Measurements from ENCODE around the gene STAG1.
"Not testable (repeated sequence)": the region's sequence is repeated elsewhere in the genome, so short reads cannot be mapped to it uniquely, and the experiment has no call there.

The STAG1 gene

DNA sequence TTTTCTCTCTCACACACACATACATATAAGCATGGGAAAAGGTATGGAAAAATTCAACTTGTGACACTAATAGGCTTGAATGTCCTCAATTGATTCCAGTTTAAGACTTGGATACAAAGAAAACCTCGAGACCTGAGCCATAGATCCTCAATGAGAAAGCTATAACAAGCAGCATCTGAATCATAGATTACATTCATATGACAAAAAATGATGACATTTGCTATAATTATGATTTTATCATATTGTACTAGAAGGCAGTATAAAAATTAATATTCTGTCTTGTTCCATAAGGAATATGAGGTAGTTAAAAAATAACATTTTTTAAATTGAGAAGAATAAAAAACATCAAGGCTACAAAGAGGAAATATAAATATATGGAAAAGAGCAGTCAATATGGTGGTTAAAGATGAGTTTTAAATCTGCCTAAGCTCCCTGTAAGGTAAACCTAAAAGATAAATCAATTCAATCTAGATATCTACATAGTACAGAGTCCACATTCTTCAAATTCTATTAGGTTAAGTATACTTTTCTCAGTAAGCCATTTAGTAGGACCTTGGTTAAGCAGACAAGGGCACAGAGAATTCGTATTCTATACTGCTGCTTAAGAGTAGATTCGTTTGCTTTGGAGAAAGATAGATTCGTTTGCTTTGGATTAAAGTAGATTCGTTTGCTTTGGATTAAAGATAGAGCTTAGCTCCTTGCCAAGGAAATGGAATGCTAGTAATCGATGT is 175.7 kb downstream of the STAG1 start:
- Histone ChIP-seq H3K27me3 (ENCODE audit: control insufficient read depth in 1 of 2, insufficient read depth in 2 of 2, low read length in 2 of 2) (no peaks in the 10 kb centered on the region), H3K36me3 (ENCODE audit: insufficient read depth, low read length) (no peaks in the 10 kb centered on the region), H3K4me3 (ENCODE audit: low read depth in 1 of 2, low read length in 2 of 2) (no peak overlapping the region), H3K27ac (ENCODE audit: low read depth, low read length) (no peak overlapping the region), H3K9ac (ENCODE audit: low read length) (no peak overlapping the region), H3K9me3 (ENCODE audit: low read length) (peaks cover 3% of the 10 kb centered on the region), H3K4me1 (ENCODE audit: insufficient read depth, low read length) (no peaks in the 10 kb centered on the region)

DNA sequence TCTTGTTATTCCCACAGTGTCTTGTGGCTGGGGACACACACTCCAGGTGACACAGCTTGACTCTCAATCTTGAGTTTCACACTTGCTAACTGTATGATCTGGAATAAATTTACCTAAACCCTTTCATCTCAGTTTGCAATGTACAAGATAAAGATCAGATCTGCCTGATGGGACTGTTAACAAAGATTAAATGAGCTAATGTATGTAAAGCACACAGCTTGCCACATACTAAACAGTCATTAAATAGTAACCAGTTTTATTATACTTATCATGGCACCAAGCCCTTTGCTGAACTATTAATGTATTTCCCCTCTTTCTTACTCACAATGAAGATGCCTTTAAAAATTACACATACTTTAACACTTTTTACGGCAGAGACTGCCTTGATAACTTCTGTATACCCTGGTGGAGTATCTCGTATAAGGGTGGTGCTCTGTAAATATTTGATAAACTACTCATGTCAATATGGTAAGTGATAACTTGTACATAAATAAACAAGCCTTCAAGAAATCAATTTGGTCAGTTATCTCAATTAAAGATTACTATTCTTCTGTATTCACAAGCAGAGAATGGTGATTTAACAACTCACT is 184.5 kb downstream of the STAG1 start:
- Histone ChIP-seq H3K36me3 (ENCODE audit: insufficient read depth, low read length) (no peaks in the 10 kb centered on the region), H3K4me3 (ENCODE audit: low read depth in 1 of 2, low read length in 2 of 2) (no peak overlapping the region), H3K9ac (ENCODE audit: low read length) (no peak overlapping the region), H3K4me1 (ENCODE audit: insufficient read depth, low read length) (no peaks in the 10 kb centered on the region), H3K9me3 (ENCODE audit: low read length) (no peaks in the 10 kb centered on the region), H3K27me3 (ENCODE audit: control insufficient read depth in 1 of 2, insufficient read depth in 2 of 2, low read length in 2 of 2) (no peaks in the 10 kb centered on the region), H3K27ac (ENCODE audit: low read depth, low read length) (no peak overlapping the region)

DNA sequence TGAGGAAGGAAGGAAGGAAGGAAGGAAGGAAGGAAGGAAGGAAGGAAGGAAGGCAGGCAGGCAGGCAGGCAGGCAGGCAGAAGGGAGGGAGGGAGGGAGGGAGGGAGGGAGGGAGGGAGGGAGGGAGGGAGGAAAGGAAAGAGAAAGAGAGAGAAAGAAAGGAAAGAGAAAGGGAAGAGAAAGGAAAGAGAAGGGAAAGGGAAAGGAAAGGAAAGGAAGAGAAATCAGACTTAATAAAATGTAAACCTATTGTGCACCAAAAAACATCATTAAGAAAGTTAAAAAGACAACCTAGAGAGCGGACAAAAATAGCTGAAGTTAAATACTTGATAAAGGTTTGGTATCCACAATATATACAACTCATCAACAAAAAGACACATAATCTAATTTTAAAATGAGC is 187.2 kb downstream of the STAG1 start:
- H3K4me3 ChIP-seq (ENCODE audit: low read depth in 1 of 2, low read length in 2 of 2); H3K4me1 ChIP-seq (ENCODE audit: insufficient read depth, low read length); H3K9ac ChIP-seq (ENCODE audit: low read length); H3K27me3 ChIP-seq (ENCODE audit: control insufficient read depth in 1 of 2, insufficient read depth in 2 of 2, low read length in 2 of 2); H3K36me3 ChIP-seq (ENCODE audit: insufficient read depth, low read length); H3K9me3 ChIP-seq (ENCODE audit: low read length); H3K27ac ChIP-seq (ENCODE audit: low read depth, low read length): not testable (repeated sequence)

DNA sequence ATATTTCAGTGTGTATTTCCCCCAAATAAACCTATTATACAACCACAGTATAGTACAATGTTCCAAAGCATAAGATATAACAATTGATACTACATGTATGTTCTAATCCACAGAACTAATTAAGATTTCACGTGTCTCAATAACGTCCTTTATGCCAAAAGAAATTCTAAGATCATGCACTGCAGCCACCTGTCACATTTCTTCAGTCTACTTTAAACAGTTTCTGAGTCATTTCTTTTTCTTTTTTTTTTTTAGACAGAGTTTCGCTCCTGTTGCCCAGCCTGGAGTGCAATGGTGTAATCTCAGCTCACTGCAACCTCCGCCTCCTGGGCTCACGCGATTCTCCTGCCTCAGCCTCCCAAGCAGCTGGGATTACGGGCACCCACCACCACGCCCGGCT is 190.2 kb downstream of the STAG1 start:
- H3K4me1 ChIP-seq (ENCODE audit: insufficient read depth, low read length), result no peaks in the 10 kb centered on the region
- no peak overlapping the region for H3K27ac ChIP-seq (ENCODE audit: low read depth, low read length)
- no peak overlapping the region for H3K4me3 ChIP-seq (ENCODE audit: low read depth in 1 of 2, low read length in 2 of 2)
- no peaks in the 10 kb centered on the region for H3K9me3 ChIP-seq (ENCODE audit: low read length)
- no peaks in the 10 kb centered on the region for H3K27me3 ChIP-seq (ENCODE audit: control insufficient read depth in 1 of 2, insufficient read depth in 2 of 2, low read length in 2 of 2)
- H3K36me3 ChIP-seq (ENCODE audit: insufficient read depth, low read length), result no peaks in the 10 kb centered on the region
- H3K9ac ChIP-seq (ENCODE audit: low read length), result no peak overlapping the region

DNA sequence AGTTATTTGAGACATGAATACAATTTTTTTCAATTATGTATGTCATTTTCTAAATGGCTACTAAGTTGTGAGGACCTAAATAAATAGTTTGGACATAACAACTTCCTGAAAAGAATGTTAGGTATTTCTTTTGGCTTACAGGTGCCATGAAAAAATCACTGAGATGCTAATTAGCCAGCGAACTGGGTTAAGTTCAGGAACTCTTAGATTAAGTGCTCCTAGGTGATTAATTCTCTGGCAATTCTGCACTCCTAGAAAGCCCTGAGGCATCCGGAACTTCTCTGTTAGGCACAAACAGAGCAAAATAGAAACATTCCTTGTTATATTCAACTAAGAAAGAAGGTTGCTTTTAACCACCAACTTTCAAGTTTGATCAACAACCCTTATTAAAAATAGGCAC is 192.3 kb downstream of the STAG1 start:
- Histone ChIP-seq H3K27me3 (ENCODE audit: control insufficient read depth in 1 of 2, insufficient read depth in 2 of 2, low read length in 2 of 2) (no peaks in the 10 kb centered on the region), H3K9ac (ENCODE audit: low read length) (no peak overlapping the region), H3K36me3 (ENCODE audit: insufficient read depth, low read length) (no peaks in the 10 kb centered on the region), H3K4me3 (ENCODE audit: low read depth in 1 of 2, low read length in 2 of 2) (no peak overlapping the region), H3K9me3 (ENCODE audit: low read length) (no peaks in the 10 kb centered on the region), H3K27ac (ENCODE audit: low read depth, low read length) (no peak overlapping the region), H3K4me1 (ENCODE audit: insufficient read depth, low read length) (no peaks in the 10 kb centered on the region)

DNA sequence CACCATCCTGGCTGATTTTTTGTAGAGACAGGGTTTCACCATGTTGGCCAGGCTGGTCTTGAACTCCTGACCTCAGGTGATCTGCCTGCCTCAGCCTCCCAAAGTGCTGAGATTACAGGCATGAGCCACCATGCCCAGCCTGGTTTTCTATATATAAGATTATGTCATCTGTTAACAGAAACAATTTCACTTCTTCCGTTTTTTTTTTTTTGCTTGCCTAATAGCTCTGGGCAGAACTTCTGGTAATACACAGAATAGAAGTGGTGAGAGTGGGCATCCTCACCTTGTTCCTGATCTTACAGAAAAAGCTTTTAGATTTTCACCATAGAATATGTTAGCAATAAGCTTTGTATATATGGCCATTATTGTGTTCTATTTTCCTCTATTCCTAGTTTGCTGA is 202.7 kb downstream of the STAG1 start:
- H3K27me3 ChIP-seq (ENCODE audit: control insufficient read depth in 1 of 2, insufficient read depth in 2 of 2, low read length in 2 of 2); H3K9ac ChIP-seq (ENCODE audit: low read length); H3K4me3 ChIP-seq (ENCODE audit: low read depth in 1 of 2, low read length in 2 of 2); H3K36me3 ChIP-seq (ENCODE audit: insufficient read depth, low read length); H3K9me3 ChIP-seq (ENCODE audit: low read length); H3K4me1 ChIP-seq (ENCODE audit: insufficient read depth, low read length); H3K27ac ChIP-seq (ENCODE audit: low read depth, low read length): not testable (repeated sequence)

DNA sequence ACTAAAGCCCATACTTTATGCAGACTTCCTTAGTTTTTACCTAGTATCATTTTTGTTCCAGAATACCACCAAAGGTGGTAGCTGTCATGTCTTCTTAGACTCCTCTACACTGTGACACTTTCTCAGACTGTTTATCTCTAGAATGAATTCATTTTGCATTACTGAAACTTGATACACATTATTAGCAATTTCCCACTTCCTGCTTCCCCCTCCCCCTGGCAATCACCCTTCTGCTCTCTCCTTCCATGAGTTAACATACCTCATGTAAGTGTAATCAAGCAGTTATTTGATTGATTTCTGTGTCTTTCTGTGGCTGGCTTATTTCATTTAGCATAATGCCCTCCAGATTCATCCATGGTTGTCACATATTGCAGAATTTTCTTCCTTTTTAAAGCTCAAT is 204.9 kb downstream of the STAG1 start:
- Histone ChIP-seq H3K9ac (ENCODE audit: low read length) (no peak overlapping the region), H3K27ac (ENCODE audit: low read depth, low read length) (no peak overlapping the region)

DNA sequence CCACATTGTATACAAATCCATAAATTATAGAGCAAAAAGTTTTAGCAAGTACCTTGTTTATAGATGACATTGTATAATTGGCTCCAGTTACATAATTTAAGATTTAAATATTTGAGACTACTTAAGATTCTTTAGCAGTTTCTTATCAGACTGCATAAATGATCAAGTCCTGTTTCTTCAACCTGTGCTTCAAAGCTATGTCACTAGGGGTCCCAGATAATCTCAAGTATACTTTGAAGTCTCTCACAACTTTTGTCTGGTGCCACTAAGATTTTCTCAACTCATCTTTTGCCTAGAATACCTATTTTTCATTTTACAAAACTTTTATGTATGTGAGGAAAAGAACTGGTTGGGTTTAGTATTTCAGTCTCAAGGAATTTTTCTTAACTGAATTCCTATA is 205.5 kb downstream of the STAG1 start:
- no peaks in the 10 kb centered on the region for H3K27me3 ChIP-seq (ENCODE audit: control insufficient read depth in 1 of 2, insufficient read depth in 2 of 2, low read length in 2 of 2)
- H3K4me1 ChIP-seq (ENCODE audit: insufficient read depth, low read length), result no peaks in the 10 kb centered on the region
- H3K36me3 ChIP-seq (ENCODE audit: insufficient read depth, low read length), result no peaks in the 10 kb centered on the region
- H3K9ac ChIP-seq (ENCODE audit: low read length), result no peak overlapping the region
- no peak overlapping the region for H3K4me3 ChIP-seq (ENCODE audit: low read depth in 1 of 2, low read length in 2 of 2)
- H3K27ac ChIP-seq (ENCODE audit: low read depth, low read length), result no peak overlapping the region
- H3K9me3 ChIP-seq (ENCODE audit: low read length), result no peaks in the 10 kb centered on the region

More for the DNA sequence above, 204.9 kb downstream of the STAG1 start:
- Histone ChIP-seq H3K27me3 (ENCODE audit: control insufficient read depth in 1 of 2, insufficient read depth in 2 of 2, low read length in 2 of 2) (no peaks in the 10 kb centered on the region), H3K4me3 (ENCODE audit: low read depth in 1 of 2, low read length in 2 of 2) (no peak overlapping the region), H3K36me3 (ENCODE audit: insufficient read depth, low read length) (no peaks in the 10 kb centered on the region), H3K9me3 (ENCODE audit: low read length) (no peaks in the 10 kb centered on the region), H3K4me1 (ENCODE audit: insufficient read depth, low read length) (no peaks in the 10 kb centered on the region)

DNA sequence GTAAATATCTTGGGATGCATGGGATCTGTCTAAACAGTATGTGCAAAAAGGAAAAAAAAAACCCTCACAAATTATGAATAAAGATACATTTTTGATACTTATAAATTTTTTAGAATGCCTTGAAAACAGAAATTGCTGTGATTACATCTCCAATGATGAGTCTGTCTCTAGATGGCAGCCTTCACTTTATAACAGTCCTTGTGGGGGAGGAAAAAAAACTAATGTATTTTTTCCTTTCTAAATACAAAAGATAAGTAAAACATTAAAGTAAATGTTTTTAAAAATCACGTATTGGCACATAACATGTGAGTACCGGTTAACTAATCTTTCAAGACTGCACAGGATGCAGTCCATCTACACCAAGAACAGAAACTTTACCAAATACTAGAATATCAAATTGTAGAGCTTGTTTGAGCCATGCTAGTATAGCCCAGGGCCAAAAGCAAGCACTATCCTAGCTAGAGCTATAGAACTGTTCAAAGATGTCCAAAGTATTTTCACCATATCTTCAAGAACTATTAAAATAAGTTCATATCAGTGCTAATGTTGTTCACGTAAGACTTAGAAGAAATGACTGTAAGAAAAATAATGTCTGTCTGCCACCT is 206.4 kb downstream of the STAG1 start:
- no peaks in the 10 kb centered on the region for H3K9me3 ChIP-seq (ENCODE audit: low read length)
- H3K27me3 ChIP-seq (ENCODE audit: control insufficient read depth in 1 of 2, insufficient read depth in 2 of 2, low read length in 2 of 2), result no peaks in the 10 kb centered on the region
- H3K27ac ChIP-seq (ENCODE audit: low read depth, low read length), result no peak overlapping the region
- no peak overlapping the region for H3K4me3 ChIP-seq (ENCODE audit: low read depth in 1 of 2, low read length in 2 of 2)
- no peaks in the 10 kb centered on the region for H3K36me3 ChIP-seq (ENCODE audit: insufficient read depth, low read length)
- no peak overlapping the region for H3K9ac ChIP-seq (ENCODE audit: low read length)
- no peaks in the 10 kb centered on the region for H3K4me1 ChIP-seq (ENCODE audit: insufficient read depth, low read length)

DNA sequence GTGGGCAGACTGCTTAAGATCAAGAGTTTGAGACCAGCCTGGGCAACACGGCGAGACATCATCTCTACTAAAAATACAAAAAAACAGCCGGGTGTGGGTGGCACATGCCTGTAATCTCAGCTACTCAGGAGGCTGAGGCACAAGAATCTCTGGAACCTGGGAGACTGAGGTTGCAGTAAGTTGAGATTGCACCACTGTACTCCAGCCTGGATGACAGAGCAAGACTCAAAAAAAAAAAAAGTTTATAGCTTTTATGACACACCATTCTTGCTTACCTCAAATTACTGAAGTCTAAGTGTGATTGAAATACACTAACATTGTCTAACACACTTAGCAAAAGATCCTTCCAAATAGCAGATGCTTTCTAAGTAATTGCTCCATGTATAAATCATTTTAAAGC is 207.6 kb downstream of the STAG1 start:
- Histone ChIP-seq H3K4me3 (ENCODE audit: low read depth in 1 of 2, low read length in 2 of 2) (no peak overlapping the region), H3K27ac (ENCODE audit: low read depth, low read length) (no peak overlapping the region), H3K9me3 (ENCODE audit: low read length) (no peaks in the 10 kb centered on the region), H3K9ac (ENCODE audit: low read length) (no peak overlapping the region), H3K27me3 (ENCODE audit: control insufficient read depth in 1 of 2, insufficient read depth in 2 of 2, low read length in 2 of 2) (no peaks in the 10 kb centered on the region), H3K4me1 (ENCODE audit: insufficient read depth, low read length) (no peaks in the 10 kb centered on the region), H3K36me3 (ENCODE audit: insufficient read depth, low read length) (no peaks in the 10 kb centered on the region)

DNA sequence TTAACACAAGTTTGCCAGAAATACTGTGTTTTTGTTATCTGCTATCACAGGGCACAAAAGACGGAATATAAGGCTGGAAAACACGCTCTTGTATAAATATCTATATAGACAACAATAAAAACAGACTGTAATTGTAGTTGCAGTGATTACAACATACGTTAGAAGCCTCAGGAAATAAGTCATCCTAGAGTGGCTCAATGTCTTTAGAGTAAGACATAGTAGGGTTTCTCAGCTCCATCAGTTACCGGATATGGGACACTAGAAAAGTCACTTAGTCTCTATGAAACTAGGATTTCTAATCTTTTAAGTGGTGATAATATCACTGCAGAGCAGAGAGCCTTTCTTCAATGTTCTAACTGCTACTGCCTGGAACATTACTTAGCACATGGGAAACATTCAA is 208.8 kb downstream of the STAG1 start:
- H3K27ac ChIP-seq (ENCODE audit: low read depth, low read length), result no peak overlapping the region
- no peaks in the 10 kb centered on the region for H3K27me3 ChIP-seq (ENCODE audit: control insufficient read depth in 1 of 2, insufficient read depth in 2 of 2, low read length in 2 of 2)
- no peaks in the 10 kb centered on the region for H3K4me1 ChIP-seq (ENCODE audit: insufficient read depth, low read length)
- no peaks in the 10 kb centered on the region for H3K36me3 ChIP-seq (ENCODE audit: insufficient read depth, low read length)
- H3K9ac ChIP-seq (ENCODE audit: low read length), result no peak overlapping the region
- no peak overlapping the region for H3K4me3 ChIP-seq (ENCODE audit: low read depth in 1 of 2, low read length in 2 of 2)
- H3K9me3 ChIP-seq (ENCODE audit: low read length), result no peaks in the 10 kb centered on the region

DNA sequence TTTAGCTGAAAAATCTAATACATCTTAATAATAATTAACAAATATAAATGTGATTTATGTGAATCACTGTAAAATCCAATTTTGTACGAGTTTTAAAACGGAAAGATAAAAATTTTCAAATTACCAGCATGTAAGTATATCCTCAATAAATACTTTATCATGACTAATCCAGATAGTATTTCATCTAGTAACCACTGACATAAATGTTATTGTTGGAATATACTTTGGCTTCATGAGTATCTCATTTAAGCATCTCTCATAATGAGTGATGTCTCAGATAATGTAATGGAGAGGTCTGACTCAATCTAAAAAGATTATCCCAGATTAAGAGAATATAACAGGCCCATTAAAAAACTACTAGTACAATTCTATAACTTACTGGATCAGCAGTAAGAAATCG is 216.3 kb downstream of the STAG1 start:
- Histone ChIP-seq H3K9me3 (ENCODE audit: low read length) (no peaks in the 10 kb centered on the region), H3K27ac (ENCODE audit: low read depth, low read length) (no peak overlapping the region), H3K27me3 (ENCODE audit: control insufficient read depth in 1 of 2, insufficient read depth in 2 of 2, low read length in 2 of 2) (no peaks in the 10 kb centered on the region), H3K9ac (ENCODE audit: low read length) (no peak overlapping the region), H3K36me3 (ENCODE audit: insufficient read depth, low read length) (no peaks in the 10 kb centered on the region), H3K4me3 (ENCODE audit: low read depth in 1 of 2, low read length in 2 of 2) (no peak overlapping the region), H3K4me1 (ENCODE audit: insufficient read depth, low read length) (no peaks in the 10 kb centered on the region)

Data from muscle layer of colon (tissue), 2 donors.